HepG2 (cell line): ENCODE measurements around the gene ATG16L1. TPM values are rescaled to one million over a fixed set of nuclear protein-coding genes. Genes with fewer than 3 reads are reported as not detected.

Experiments used
- ASH2L ChIP-seq: fragments of 300-600, 200-600 bp; sonication (generic); IDR thresholded peaks from 2 replicates; pipeline ENCODE4 v1.7.0; 2017; ENCODE audit warnings: low read depth, mild to moderate bottlenecking, moderate library complexity, mixed read lengths, low read length; ENCODE audit not compliant: insufficient read length
- BCL6 ChIP-seq: IDR thresholded peaks from 2 replicates; pipeline ENCODE4 v1.6.1; 2016; ENCODE audit warnings: missing genetic modification reagents, missing compliant biosample characterization
- GTF3A ChIP-seq: sonication (generic); formaldehyde crosslinking; conservative IDR thresholded peaks from 2 replicates; pipeline ENCODE4 v1.4.0; 2020; ENCODE audit warnings: mild to moderate bottlenecking, missing genetic modification reagents
- POLR2A ChIP-seq, 2 experiments: IDR thresholded peaks; 2 replicates each; pipeline ENCODE4 v1.6.1; 2011; ENCODE audit warnings: low read depth in 2 of 2, low read length in 2 of 2, mild to moderate bottlenecking in 1 of 2, moderate library complexity in 1 of 2; ENCODE audit not compliant: insufficient read depth in 1 of 2
- SMARCC2 ChIP-seq: fragments of 450-650 bp; IDR thresholded peaks from 2 replicates; pipeline ENCODE4 v1.6.1; 2017; ENCODE audit warnings: antibody characterized with exemption, mild to moderate bottlenecking
- SNAPC4 ChIP-seq: sonication (generic); formaldehyde crosslinking; IDR thresholded peaks from 2 replicates; pipeline ENCODE4 v1.4.0; 2020; ENCODE audit warnings: mild to moderate bottlenecking, missing genetic modification reagents
- SRF ChIP-seq: IDR thresholded peaks from 2 replicates; pipeline ENCODE4 v1.6.1; 2011; ENCODE audit warnings: mild to moderate bottlenecking, low read depth, low read length, moderate library complexity
- ZC3H4 ChIP-seq: sonication (generic); formaldehyde crosslinking; IDR thresholded peaks from 2 replicates; pipeline ENCODE4 v1.4.0; 2020; ENCODE audit warnings: missing genetic modification reagents, borderline replicate concordance
- ZNF225 ChIP-seq: sonication (generic); formaldehyde crosslinking; IDR thresholded peaks from 2 replicates; pipeline ENCODE4 v1.4.0; 2020; ENCODE audit warnings: mild to moderate bottlenecking, missing genetic modification reagents
- ZNF318 ChIP-seq: sonication (generic); formaldehyde crosslinking; IDR thresholded peaks from 2 replicates; pipeline ENCODE4 v1.4.0; 2020; ENCODE audit warnings: mild to moderate bottlenecking, missing genetic modification reagents
- polyA plus RNA-seq, 8 experiments: library from polyadenylated mRNA; depleted of rRNA in 3 of 8; stranded (reverse) in 7 of 8; unstranded in 1 of 8; fragments of >200 nt; fragmentation: Illumina TruSeq in 4 of 8; extraction: Trizol in 4 of 8; gene quantifications; 2 replicates each; pipeline versions ENCODE4 v1.2.1 to v1.2.3, GENCODE V29; 2011 to 2016; ENCODE audit warnings: low read depth in 4 of 8, missing spikeins in 1 of 8, mixed read lengths in 1 of 8; ENCODE audit not compliant: insufficient read depth in 1 of 8
- total RNA-seq, 5 experiments: library from RNA; depleted of rRNA; stranded (reverse); fragments of >200 nt; fragmentation: Illumina TruSeq; extraction: Trizol; gene quantifications; 2 replicates each; pipeline ENCODE4 v1.2.3, GENCODE V29; 2016; ENCODE audit warnings: low read depth in 1 of 5

ATG16L1 gene
- total and polyA plus RNA-seq, 2 of the 13 experiments (the other 11 are each of a cell fraction or from before 2014, with no cell fraction given) = 26.0 to 51.7 TPM

- TF ChIP-seq SRF (no peak), BCL6 (CRISPR knock-in tag) (no peak), ZNF225 (CRISPR knock-in tag) (no peak), ASH2L (no peak), ZNF318 (CRISPR knock-in tag) (no peak), SMARCC2 (no peak), GTF3A (no peak), POLR2A (IDR thresholded peaks at IDR 0.05; ENCODE audit: insufficient read depth in 1 of 2, low read depth in 2 of 2, low read length in 2 of 2) (no peak), SNAPC4 (no peak), ZC3H4 (CRISPR knock-in tag) (no peak)
Observed at GRCh38 chr2:233202531-233202944, 48.9 kb upstream of the ATG16L1 start (continued).
